Pancreas (tissue), 10 donors: Measurements from ENCODE around the gene AGBL4. TPM values are rescaled to one million over a fixed set of nuclear protein-coding genes. Genes with fewer than 3 reads are reported as not detected.

Experiments used
- ATAC-seq, 4 donors: fragments of 200-7000 bp; cut with Tn5 transposase; one replicate each; pipeline versions ENCODE4 v1.8.0 to v1.9.1; 2020; ENCODE audit warnings: mild to moderate bottlenecking in 4 of 4, moderate library complexity in 4 of 4
- DNase-seq, 6 donors: peaks; one replicate each; pipeline ENCODE4 v3.0.0-alpha.2; 2020
- FAIRE-seq: peaks from 2 replicates; lab custom pipeline; 2012; peaks lifted over from hg19 to GRCh38; lab: Jason Lieb, UNC
- H3K27ac ChIP-seq, 4 donors: fragments of 200-600 bp; sonication (generic); 1 replicate in 3 of 4; 2 replicates in 1 of 4; pipeline versions ENCODE4 v1.5.0 to v1.8.0; 2020
- H3K27me3 ChIP-seq, 4 donors: fragments of 200-600 bp; one replicate each; pipeline ENCODE4 v1.8.0; 2021
- H3K36me3 ChIP-seq, 3 donors: fragments of 200-600 bp; sonication (generic) in 1 of 3; one replicate each; pipeline versions ENCODE4 v1.5.0 to v1.8.0; 2020 to 2021
- H3K4me1 ChIP-seq, 3 donors: fragments of 200-600 bp; one replicate each; pipeline ENCODE4 v1.8.0; 2021
- H3K4me3 ChIP-seq, 4 donors: fragments of 200-600 bp; sonication (generic) in 2 of 4; one replicate each; pipeline versions ENCODE4 v1.5.0 to v1.8.0; 2020 to 2021
- H3K9me3 ChIP-seq, 4 donors: fragments of 200-600 bp; one replicate each; pipeline ENCODE4 v1.8.0; 2021
- WGBS, 2 donors: extraction: QIAGEN DNeasy Blood & Tissue Kit; methylation state at CpG; one replicate each; pipeline ENCODE4 v1.1.7; 2013; 5-methylcytosine and 5-hydroxymethylcytosine counted together
- intact Hi-C, 3 donors: fragments of 100-400 bp; cut with DNase I; formaldehyde crosslinking; loops; one replicate each; pipeline versions ENCODE4 v1.11.1 to v1.14.2; 2022
- polyA plus RNA-seq, 2 donors: library from polyadenylated mRNA; stranded (reverse); fragments of 200-250 nt; gene quantifications; one replicate each; pipeline ENCODE4 v1.2.3, GENCODE V29; 2013
- total RNA-seq, 6 donors: library from RNA; stranded (reverse); fragmentation: NEBNext Ultra II Directional in 4 of 6; extraction: Animal tissue kit (Norgen Biotek cat#: 25700) in 4 of 6; gene quantifications; one replicate each; pipeline versions ENCODE4 v1.2.1 to v1.2.4, GENCODE V29; 2021 to 2023
- TF ChIP-seq, protein P1 (sequence below), 4 donors: fragments of 200-600 bp; sonication (generic) in 3 of 4; IDR thresholded peaks; one replicate each; pipeline versions ENCODE4 v1.5.0 to v1.8.0; 2021; ENCODE audit warnings: antibody characterized with exemption in 4 of 4
- donor health status: healthy with polysubstance abuse.
- donor health status: DM: no; HTN: no; CAD: no; lungs with moderate emphysema.
- donor health status: DM: no; HTN: no; CAD: no.
- donor health status: control.
- donor health status: control.
- donor health status: Bipolar disorder and iron deficiency.
- donor health status: DM: yes; HTN: yes; CAD: no.
- donor health status: DM: no; HTN: no; CAD: no.
- donor health status: DM: no; HTN: no; CAD: no.
- donor health status: DM: yes; HTN: yes; CAD: no.

The AGBL4 gene
- total and polyA plus RNA-seq, 8 donors = 0.15 to 1.2 (median 0.59) TPM

DNA sequence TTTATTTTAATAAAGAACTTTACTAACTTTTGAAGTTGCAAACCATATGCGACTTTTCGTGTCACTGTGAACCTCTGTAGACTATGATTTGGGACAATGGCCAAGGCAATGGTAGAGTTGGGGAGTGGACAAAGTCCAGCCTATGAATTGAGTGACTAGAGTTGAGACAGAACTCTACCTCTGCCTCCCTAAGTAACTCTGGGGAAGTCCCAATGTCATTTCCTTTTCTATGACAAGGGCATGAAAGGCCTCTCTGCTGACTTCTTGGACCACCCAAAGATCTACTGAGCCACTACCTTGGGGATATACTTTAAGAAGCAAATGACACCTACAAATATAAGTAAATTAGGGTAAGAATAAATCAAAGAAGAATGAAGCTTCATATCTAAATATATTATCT is 1266.4 kb downstream of the AGBL4 start:
- 92 to 96% methylated on average over 2 of the region's 2 CpGs for WGBS, 2 donors
- no peaks in the 10 kb centered on the region for H3K4me1 ChIP-seq
- H3K36me3 ChIP-seq = peaks cover 0 to 10% (median 0%) of the 10 kb centered on the region in 3 donors
- no peak overlapping the region for H3K27ac ChIP-seq
- no peaks in the 10 kb centered on the region for H3K9me3 ChIP-seq
- H3K27me3 ChIP-seq = no peaks in the 10 kb centered on the region
- ATAC-seq = no peak
- FAIRE-seq = no peak
- TF ChIP-seq, protein P1, sequence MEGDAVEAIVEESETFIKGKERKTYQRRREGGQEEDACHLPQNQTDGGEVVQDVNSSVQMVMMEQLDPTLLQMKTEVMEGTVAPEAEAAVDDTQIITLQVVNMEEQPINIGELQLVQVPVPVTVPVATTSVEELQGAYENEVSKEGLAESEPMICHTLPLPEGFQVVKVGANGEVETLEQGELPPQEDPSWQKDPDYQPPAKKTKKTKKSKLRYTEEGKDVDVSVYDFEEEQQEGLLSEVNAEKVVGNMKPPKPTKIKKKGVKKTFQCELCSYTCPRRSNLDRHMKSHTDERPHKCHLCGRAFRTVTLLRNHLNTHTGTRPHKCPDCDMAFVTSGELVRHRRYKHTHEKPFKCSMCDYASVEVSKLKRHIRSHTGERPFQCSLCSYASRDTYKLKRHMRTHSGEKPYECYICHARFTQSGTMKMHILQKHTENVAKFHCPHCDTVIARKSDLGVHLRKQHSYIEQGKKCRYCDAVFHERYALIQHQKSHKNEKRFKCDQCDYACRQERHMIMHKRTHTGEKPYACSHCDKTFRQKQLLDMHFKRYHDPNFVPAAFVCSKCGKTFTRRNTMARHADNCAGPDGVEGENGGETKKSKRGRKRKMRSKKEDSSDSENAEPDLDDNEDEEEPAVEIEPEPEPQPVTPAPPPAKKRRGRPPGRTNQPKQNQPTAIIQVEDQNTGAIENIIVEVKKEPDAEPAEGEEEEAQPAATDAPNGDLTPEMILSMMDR (IDR thresholded peaks at IDR 0.05) = no peak
- no peak overlapping the region for H3K4me3 ChIP-seq
- intact Hi-C loops = no loop called here
- DNase-seq = no peak

DNA sequence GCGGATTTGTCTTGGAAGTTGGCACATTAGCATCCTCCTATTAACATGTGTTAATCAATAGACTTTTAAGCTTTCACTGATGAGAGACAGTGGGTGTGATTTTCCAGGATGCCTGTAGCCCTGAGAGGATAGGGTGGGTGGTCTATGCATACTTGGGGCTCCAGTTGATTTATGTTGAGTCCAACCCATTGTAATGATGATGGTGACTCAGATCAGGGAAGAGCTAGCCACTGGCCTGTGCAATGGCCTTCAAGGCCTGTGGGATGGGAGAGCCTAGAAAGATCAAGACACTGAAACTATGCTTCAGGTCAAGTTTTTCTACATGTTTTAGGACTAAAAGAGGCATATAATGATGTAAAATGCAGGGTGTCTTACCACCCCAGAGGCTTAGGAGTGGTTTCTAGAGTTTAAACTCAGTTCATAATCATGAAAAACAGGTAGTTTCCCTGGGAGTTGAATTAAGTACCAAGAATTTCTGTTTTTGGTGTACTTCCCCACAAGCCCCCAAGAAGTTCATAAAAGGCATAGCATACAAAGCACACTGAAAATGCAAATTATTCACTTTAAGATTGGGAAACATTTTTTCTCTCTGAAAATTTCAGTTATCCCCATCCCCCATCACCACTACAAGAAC is 1267.0 kb downstream of the AGBL4 start:
- Histone ChIP-seq H3K4me1 (no peaks in the 10 kb centered on the region), H3K27ac (no peak overlapping the region), H3K9me3 (no peaks in the 10 kb centered on the region), H3K27me3 (no peaks in the 10 kb centered on the region), H3K4me3 (no peak overlapping the region), H3K36me3 (peaks cover 0 to 10% (median 0%) of the 10 kb centered on the region in 3 donors)
- intact Hi-C loops = no loop called here
- ATAC-seq = no peak
- TF ChIP-seq, protein P1 (IDR thresholded peaks at IDR 0.05) = no peak
- WGBS, 2 donors = 95 to 100% methylated on average over 1 of the region's 1 CpG
- no peak for DNase-seq
- FAIRE-seq = no peak

DNA sequence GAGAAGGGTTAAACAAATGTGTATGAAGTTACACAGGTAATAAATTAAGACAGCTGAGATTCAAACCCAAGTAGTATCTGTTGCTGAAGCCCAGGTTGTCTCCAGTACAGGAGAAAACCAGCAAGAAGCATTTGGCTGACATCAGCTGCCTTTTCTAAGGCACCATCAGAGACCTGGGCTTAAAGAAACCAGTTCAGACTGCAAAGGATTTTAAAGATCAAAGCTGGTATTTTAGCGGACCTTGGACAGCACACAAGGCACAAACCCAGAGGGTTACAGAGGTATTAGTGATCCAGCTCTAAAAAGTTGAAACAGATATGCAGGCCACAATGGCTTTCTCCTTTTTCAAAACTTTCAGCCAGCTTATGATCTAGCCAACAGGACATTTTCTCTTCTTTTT is 1270.5 kb downstream of the AGBL4 start:
- FAIRE-seq = no peak
- ATAC-seq = no peak
- Histone ChIP-seq H3K4me3 (no peak overlapping the region), H3K27ac (no peak overlapping the region), H3K27me3 (no peaks in the 10 kb centered on the region), H3K4me1 (no peaks in the 10 kb centered on the region), H3K9me3 (no peaks in the 10 kb centered on the region), H3K36me3 (peaks cover 0 to 5% (median 0%) of the 10 kb centered on the region in 3 donors)
- TF ChIP-seq, protein P1 (IDR thresholded peaks at IDR 0.05) = no peak
- DNase-seq = no peak
- intact Hi-C loops = no loop called here
- WGBS, 2 donors = 64 to 72% methylated on average over 1 of the region's 1 CpG

DNA sequence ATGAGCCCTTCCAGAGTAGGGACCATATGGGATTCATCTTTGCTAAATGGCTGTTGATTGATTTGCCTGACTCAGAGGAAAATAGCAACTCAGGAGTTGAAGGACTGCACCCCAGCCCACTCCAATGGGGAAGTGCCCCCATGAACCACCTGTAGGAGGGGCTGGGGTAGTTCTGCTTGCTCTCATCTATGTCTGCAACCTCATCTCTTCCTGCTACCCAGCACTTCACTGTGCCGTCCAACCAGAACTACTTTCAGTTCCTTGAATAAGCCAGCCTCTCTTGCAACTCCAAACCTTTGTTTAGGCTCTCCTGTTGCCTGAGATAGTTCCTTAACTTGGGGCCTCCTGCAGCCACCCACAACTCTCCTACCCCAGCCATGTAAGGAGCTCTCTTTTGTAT is 1273.6 kb downstream of the AGBL4 start:
- Histone ChIP-seq H3K27me3 (no peaks in the 10 kb centered on the region), H3K36me3 (peaks cover 0 to 4% (median 0%) of the 10 kb centered on the region in 3 donors), H3K27ac (no peak overlapping the region), H3K9me3 (no peaks in the 10 kb centered on the region), H3K4me3 (no peak overlapping the region), H3K4me1 (no peaks in the 10 kb centered on the region)
- TF ChIP-seq, protein P1 (IDR thresholded peaks at IDR 0.05) = no peak
- no peak for ATAC-seq
- intact Hi-C loops = no loop called here
- no peak for DNase-seq
- WGBS, 2 donors = 90 to 100% methylated on average over 1 of the region's 1 CpG
- no peak for FAIRE-seq

DNA sequence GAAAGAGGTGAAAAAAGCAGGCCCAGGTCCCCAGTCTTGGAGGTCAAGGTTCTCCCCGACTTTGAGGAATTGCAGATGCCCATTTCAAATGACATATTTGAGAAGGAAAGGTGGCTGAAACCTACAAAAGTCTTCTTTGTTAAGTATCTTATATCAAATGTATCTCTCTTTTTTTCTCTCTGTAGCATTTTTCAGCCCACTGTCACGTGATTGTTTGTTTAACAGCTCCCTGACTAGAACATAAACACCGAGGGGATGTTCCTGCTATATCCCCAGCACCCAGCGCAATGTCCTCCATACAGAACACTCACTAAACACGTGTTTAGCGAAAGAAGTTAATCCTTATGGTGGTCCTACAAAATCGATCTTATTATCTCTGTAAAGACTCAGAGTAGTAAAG is 1274.7 kb downstream of the AGBL4 start:
- Histone ChIP-seq H3K36me3 (peaks cover 0 to 4% (median 0%) of the 10 kb centered on the region in 3 donors), H3K27me3 (no peaks in the 10 kb centered on the region), H3K4me3 (no peak overlapping the region), H3K4me1 (no peaks in the 10 kb centered on the region), H3K9me3 (no peaks in the 10 kb centered on the region), H3K27ac (no peak overlapping the region)
- no peak for DNase-seq
- WGBS, 2 donors = 71 to 74% methylated on average over 7 of the region's 7 CpGs
- intact Hi-C loops = no loop called here
- ATAC-seq = no peak
- TF ChIP-seq, protein P1 (IDR thresholded peaks at IDR 0.05) = no peak
- FAIRE-seq = no peak
